Stimulated activated CD4-positive, alpha-beta T cell treated with anti-CD3 and anti-CD28 coated beads, Interleukin-1b, Interleukin-23, amount 100 ng/mL, for 1 hour (primary cell): ENCODE measurements around the gene DIP2C.

Experiments used
- DNase-seq, 2 donors: peaks; one replicate each; pipeline ENCODE4 v3.0.0-alpha.2; 2020; ENCODE audit warnings: low read depth in 2 of 2

Gene DIP2C

DNA sequence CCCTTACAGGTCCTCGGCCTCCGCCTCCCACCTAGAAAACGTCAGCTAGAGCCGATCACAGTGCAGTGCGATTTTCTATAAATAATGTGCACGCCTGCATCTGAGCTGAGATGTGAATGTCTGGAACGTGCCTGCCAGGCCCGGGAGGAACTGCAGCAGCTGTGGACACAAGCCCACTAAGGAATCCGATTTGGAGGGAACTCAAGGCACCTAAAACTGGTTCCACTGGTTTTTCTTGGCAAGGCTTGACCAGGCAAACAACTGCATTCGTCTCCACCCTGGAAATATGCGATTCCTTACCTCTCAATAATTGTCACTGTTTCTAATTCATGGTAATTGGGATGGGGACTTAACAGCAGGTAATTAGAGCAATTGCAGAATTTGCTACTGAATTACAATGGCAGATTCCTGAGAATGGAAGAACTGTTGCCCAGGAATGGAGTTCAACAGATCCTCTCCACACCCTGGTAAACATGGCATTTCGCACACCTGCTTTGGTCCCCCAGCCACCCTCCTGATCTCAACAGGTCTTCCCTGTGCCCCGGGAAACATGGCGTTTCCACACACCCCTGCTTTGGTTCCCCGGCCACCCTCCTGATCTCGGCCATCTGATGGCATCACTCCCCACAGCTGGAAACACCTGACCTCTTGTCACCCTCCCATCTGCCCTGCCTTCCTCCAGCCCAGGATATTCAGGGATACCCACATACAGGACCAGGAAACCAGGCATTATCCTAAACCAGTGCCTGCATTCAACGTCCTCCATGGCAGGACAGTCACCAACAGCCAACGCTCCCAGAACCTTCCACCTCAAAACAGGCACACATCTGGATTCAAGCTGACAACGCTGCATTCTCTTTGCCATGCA lies 76.0 kb downstream of the DIP2C start:
- no peak for DNase-seq

GRCh38 chr10:612696-613095 lies 76.8 kb downstream of the DIP2C start:
- DNase-seq, result no peak

DNA sequence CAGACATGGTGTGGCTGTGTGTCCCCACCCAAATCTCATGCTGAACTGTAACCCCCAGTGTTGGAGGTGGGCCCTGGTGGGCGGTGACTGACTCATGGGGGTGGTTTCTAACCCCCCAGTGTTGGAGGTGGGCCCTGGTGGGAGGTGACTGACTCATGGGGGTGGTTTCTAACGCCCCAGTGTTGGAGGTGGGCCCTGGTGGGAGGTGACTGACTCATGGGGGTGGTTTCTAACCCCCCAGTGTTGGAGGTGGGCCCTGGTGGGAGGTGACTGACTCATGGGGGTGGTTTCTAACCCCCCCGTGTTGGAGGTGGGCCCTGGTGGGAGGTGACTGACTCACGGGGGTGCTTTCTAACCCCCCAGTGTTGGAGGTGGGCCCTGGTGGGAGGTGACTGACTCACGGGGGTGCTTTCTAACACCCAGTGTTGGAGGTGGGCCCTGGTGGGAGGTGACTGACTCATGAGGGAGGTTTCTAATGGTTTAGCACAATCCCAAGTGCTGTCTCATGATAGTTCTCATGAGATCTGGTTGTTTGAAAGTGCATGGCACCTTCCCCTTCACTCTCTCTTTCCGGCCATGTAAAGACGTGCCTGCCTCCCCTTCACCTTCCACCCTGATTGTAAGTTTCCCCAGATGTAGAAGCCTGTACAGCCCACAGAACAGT lies 78.7 kb downstream of the DIP2C start:
- peak in 1 of 2 donors; percentile 10 for DNase-seq

DNA sequence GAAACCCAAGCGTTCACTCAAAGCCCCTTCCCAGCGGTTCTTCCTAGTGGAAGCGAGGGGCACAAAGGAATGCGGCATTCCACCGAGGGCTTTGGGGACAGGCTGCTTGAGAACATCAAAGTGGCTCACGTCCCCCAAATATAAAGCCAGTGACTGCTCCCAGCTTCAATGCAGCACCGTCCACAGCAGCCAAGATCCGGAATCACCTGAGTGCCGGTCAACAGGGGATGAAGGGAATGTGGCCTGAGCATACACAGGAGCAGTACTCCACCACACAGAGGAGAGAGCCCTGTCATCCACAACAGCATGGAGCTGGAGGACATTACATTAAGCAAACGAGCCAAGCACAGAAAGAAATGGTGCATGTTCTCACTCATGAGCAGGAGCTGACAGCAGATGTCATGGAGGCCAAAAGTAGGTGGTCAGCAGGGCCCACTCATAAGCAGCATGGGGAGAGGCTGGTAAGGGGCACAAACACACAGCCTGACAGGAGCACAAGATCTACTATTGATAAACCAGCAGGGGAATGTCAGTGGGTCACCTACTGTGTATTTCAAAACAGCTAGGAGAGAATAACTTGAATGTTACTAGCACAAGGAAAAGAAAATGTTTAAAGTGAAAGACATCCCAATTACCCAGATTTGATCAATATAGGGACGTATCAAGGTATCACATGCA lies 79.5 kb downstream of the DIP2C start:
- no peak for DNase-seq

DNA sequence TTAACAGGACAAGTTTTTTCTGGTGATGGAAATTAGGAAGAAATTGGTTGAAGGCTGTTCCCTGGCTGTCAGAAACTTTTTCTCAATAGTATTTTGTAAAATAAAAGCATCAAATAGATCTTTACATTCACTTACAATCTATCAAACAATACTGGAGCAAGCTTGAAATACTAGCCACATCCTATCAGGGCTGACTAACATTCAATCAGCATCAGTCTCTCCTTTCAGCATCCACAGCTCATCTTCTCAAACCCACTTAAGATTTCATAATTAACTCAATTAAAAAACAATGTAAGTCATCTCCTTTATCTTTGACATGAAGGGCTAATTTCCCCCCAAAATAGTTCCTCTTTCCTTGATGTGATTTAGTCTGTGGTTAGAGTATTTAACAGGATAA lies 80.2 kb downstream of the DIP2C start:
- no peak for DNase-seq

- no peak for DNase-seq
Measured at GRCh38 chr10:608331-609261, 80.9 kb downstream of the DIP2C start.

- DNase-seq, result no peak
Measured at GRCh38 chr10:607545-608185, 81.8 kb downstream of the DIP2C start.

DNA sequence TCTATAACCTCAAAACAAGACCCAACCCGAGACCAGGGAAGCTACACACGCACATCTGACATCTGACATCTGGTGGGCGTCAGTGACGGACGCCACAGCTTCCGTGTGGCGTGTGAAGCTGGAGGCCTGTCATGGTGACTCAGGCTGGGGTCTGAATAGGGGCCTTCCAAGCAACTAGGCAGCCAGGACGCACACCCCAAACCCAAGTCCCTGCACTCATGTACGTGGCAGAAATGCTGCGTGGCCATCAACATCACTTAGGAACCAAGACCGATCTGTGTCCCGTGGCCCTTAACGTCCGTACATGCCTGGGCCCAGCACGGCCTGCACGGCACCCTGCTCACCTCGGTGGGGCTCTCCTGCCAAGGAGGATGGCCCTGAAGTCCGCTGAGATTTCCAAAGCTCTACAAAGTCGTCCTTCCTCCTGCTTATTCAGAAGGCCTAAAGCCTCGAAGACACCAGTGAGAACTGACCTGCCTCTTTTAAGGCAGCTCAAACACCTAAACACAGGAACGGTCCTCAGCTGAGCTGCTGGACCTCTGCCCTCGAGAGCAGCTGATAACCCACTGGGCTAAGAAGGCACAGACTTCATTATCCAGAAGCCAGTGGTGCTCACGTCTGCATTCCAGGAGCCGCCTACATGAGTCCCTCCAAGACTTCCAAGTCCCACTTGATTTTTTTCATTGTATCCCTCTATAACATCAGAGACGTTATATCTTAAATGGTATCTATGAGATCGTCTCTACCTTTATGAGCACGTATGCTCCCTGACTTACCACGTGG lies 82.5 kb downstream of the DIP2C start:
- DNase-seq, result no peak

DNA sequence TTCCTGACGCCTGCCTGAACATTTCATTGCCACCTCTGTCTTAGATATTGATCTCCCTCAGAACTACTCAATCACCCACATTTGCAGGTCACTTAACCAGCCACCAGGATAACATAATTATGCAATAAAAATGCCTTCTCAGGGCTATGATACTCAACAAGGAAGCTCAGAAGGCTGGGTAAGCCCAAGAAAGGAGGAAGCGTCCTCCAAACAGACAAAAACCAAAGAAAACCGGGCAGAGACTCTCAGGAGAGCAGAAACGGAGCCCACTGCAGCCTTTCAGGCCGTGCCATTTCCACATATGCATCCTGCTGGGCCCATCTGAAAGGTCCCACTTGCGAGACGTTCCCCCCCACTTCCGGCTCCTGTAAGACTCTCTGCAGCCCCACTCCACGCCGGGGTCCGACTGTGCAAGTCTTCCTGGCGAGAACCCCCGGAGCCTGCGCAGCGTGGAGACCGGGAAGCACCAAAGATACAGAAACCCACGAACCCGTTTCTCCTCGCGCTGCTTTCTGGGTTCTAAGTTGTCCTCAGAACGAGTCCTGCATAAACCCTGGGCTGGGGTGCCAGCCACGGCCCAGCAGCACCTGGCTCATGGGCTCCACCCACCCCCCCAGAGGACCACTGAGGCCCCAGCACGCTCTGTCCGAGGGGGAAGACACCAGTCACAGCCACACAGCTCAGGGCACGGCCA lies 83.7 kb downstream of the DIP2C start:
- no peak for DNase-seq

- DNase-seq, result no peak
Measured at GRCh38 chr10:604716-605631, 84.5 kb downstream of the DIP2C start.

GRCh38 chr10:603745-604144 lies 85.7 kb downstream of the DIP2C start:
- DNase-seq, result no peak

DNA sequence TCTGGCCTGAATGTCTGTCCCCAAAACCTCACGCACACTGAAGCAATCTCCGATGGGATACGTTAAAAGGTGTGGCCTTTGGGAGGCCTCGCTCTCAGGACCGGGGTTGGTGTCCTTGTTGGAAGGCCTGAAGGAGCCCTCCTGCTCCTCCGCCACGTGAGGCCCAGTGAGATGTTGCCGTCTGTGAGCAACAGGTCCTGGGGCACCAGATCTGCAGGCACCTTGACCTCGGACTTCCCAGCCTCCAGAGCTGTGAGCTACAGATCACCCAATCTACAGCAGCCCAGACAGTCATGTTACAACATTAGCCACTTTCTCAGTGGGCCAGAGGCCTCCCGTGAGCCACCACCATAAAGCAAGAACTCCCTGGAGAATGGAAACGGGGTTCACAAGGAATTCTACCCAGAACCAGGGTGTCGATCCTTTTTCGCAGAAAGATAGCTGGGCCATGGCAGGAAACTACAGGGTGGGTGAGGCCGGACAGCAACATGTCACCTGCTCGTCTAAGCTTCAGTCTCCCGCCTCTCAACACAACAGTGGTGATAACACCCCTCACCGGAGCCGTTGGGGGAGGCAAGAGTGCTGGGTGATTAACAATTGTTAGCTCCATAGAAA lies 87.0 kb downstream of the DIP2C start:
- DNase-seq, result no peak

GRCh38 chr10:601660-601963 lies 87.9 kb downstream of the DIP2C start:
- DNase-seq, result no peak

GRCh38 chr10:600876-601659 lies 88.4 kb downstream of the DIP2C start:
- DNase-seq, result no peak

DNA sequence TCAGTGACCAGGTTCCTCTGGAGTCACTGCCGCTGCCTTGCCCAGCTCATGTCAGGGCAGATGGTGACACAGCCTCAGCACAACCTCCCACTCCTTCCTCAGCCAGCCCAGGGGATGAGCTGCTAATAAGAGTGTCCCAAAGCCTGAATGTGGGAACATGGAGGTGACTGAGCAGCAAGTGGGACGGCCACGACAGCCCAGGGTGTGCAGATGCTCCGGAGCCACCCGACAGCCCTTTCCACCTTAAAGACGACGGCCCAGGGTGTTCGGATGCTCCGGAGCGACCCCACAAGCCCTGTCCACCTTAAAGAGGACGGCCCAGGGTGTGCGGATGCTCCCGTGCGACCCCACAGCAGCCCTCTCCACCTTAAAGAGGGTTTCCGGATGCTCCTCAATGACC lies 89.2 kb downstream of the DIP2C start:
- no peak for DNase-seq

DNA sequence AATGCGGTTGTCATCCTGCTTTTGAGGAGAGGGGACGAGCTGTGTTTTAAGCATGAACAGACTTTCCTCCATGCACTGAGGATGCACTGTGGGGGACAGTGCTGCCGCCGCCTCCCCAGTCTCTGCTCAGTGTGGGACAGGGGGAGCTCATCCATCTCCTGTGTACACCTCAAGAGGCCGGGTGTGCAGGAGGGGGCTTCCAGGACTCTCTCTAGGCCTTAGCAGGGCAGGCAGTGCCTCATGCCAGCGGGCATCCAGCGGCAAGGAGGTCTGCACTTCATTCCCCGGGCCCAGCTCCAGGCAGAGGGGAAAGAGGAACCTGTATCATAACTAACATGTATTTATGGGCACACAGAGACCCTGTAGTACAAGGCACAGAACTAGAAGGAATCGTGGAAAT lies 89.7 kb downstream of the DIP2C start:
- no peak for DNase-seq

GRCh38 chr10:598415-599170 lies 90.9 kb downstream of the DIP2C start:
- no peak for DNase-seq
